Suprapubic skin (tissue), 3 donors: ENCODE data around the gene BRD8.

Experiments used
- CTCF ChIP-seq, 2 donors: fragments of 200-600 bp in 1 of 2; fragments of 450-650 bp in 1 of 2; sonication (generic) in 1 of 2; IDR thresholded peaks; one replicate each; pipeline ENCODE4 v1.5.1; 2016 to 2019; ENCODE audit warnings: antibody characterized with exemption in 2 of 2, mild to moderate bottlenecking in 1 of 2, moderate library complexity in 1 of 2
- EP300 ChIP-seq: sonication (generic); formaldehyde crosslinking; IDR thresholded peaks from one replicate; pipeline ENCODE4 v1.6.1; 2017; ENCODE audit warnings: antibody characterized with exemption

GRCh38 chr5:138226910-138227309 is 48.5 kb upstream of the BRD8 start:
- TF ChIP-seq CTCF (IDR thresholded peaks at IDR 0.05) (no peak), EP300 (no peak)
